Trophoblast cell (in vitro differentiated cells and primary cell): Measurements from ENCODE around the gene PNPLA5.

Source experiments
- DNase-seq, 2 donors: peaks; one replicate each; pipeline ENCODE4 v3.0.0-alpha.2; 2016
- H2AFZ ChIP-seq: 2 replicates; pipeline ENCODE4 v1.6.1; 2013; ENCODE audit warnings: low read length, moderate library complexity, mild to moderate bottlenecking; ENCODE audit not compliant: insufficient read depth, poor library complexity
- H2AK5ac ChIP-seq: 2 replicates; pipeline ENCODE4 v1.6.1; 2013; ENCODE audit warnings: mild to moderate bottlenecking, low read length
- H2BK120ac ChIP-seq: 2 replicates; pipeline ENCODE4 v1.6.1; 2013; ENCODE audit warnings: low read length, mild to moderate bottlenecking, moderate library complexity; ENCODE audit not compliant: insufficient read depth, poor library complexity
- H2BK12ac ChIP-seq: 2 replicates; pipeline ENCODE4 v1.6.1; 2013; ENCODE audit warnings: mild to moderate bottlenecking, low read length, moderate library complexity
- H2BK5ac ChIP-seq: 2 replicates; pipeline ENCODE4 v1.6.1; 2013; ENCODE audit warnings: low read length, low read depth, moderate library complexity, mild to moderate bottlenecking; ENCODE audit not compliant: poor library complexity
- H3K14ac ChIP-seq: 2 replicates; pipeline ENCODE4 v1.6.1; 2013; ENCODE audit warnings: mild to moderate bottlenecking, low read length
- H3K18ac ChIP-seq: 2 replicates; pipeline ENCODE4 v1.6.1; 2013; ENCODE audit warnings: mild to moderate bottlenecking, low read length
- H3K23ac ChIP-seq: 2 replicates; pipeline ENCODE4 v1.6.1; 2013; ENCODE audit warnings: low read length
- H3K27ac ChIP-seq: 2 replicates; pipeline ENCODE4 v1.5.1; 2013; ENCODE audit warnings: low read depth, mild to moderate bottlenecking, inconsistent platforms, low read length, moderate library complexity
- H3K27me3 ChIP-seq: 2 replicates; pipeline ENCODE4 v1.6.1; 2013; ENCODE audit warnings: inconsistent platforms, mild to moderate bottlenecking, low read length, moderate library complexity; ENCODE audit not compliant: insufficient read depth
- H3K36me3 ChIP-seq, 2 experiments: 1 replicate in 1 of 2; 2 replicates in 1 of 2; pipeline ENCODE4 v1.6.1; 2013; ENCODE audit warnings: low read length in 2 of 2, mild to moderate bottlenecking in 2 of 2, moderate library complexity in 1 of 2; ENCODE audit not compliant: insufficient read depth in 2 of 2, control insufficient read depth in 1 of 2
- H3K4ac ChIP-seq: 2 replicates; pipeline ENCODE4 v1.6.1; 2013; ENCODE audit warnings: low read depth, mild to moderate bottlenecking, low read length, moderate library complexity
- H3K4me1 ChIP-seq, 2 experiments: 1 replicate in 1 of 2; 2 replicates in 1 of 2; pipeline ENCODE4 v1.6.1; 2013; ENCODE audit warnings: low read length in 2 of 2, mild to moderate bottlenecking in 2 of 2, moderate library complexity in 1 of 2; ENCODE audit not compliant: insufficient read depth in 2 of 2, control insufficient read depth in 1 of 2
- H3K4me2 ChIP-seq: 2 replicates; pipeline ENCODE4 v1.6.1; 2013; ENCODE audit warnings: inconsistent platforms, mild to moderate bottlenecking, low read length, moderate library complexity
- H3K4me3 ChIP-seq: 2 replicates; pipeline ENCODE4 v1.5.1; 2013; ENCODE audit warnings: mild to moderate bottlenecking, low read depth, low read length, inconsistent platforms
- H3K79me1 ChIP-seq: one replicate; pipeline ENCODE4 v1.6.1; 2013; ENCODE audit warnings: low read length
- H3K79me2 ChIP-seq: 2 replicates; pipeline ENCODE4 v1.6.1; 2013; ENCODE audit warnings: low read length, mild to moderate bottlenecking; ENCODE audit not compliant: control insufficient read depth, insufficient read depth, poor library complexity
- H3K9ac ChIP-seq: 2 replicates; pipeline ENCODE4 v1.6.1; 2013; ENCODE audit warnings: mild to moderate bottlenecking, low read length
- H3K9me3 ChIP-seq: 2 replicates; pipeline ENCODE4 v1.6.1; 2013; ENCODE audit warnings: low read depth, mild to moderate bottlenecking, control low read depth, inconsistent platforms, low read length; ENCODE audit not compliant: insufficient read depth
- H4K12ac ChIP-seq: 2 replicates; pipeline ENCODE4 v1.6.1; 2013; ENCODE audit warnings: low read depth, mild to moderate bottlenecking, low read length, moderate library complexity
- H4K8ac ChIP-seq: 2 replicates; pipeline ENCODE4 v1.6.1; 2013; ENCODE audit warnings: low read depth, mild to moderate bottlenecking, low read length, moderate library complexity
- H4K91ac ChIP-seq: one replicate; pipeline ENCODE4 v1.6.1; 2013; ENCODE audit warnings: low read depth, mild to moderate bottlenecking, low read length, moderate library complexity
- WGBS: extraction: QIAGEN DNeasy Blood & Tissue Kit; methylation state at CpG from one replicate; pipeline ENCODE4 v1.1.7; 2013; ENCODE audit warnings: missing lambda C conversion rate; ENCODE audit not compliant: insufficient read length, insufficient coverage; ENCODE audit errors: extremely low coverage; 5-methylcytosine and 5-hydroxymethylcytosine counted together

Gene PNPLA5

DNA sequence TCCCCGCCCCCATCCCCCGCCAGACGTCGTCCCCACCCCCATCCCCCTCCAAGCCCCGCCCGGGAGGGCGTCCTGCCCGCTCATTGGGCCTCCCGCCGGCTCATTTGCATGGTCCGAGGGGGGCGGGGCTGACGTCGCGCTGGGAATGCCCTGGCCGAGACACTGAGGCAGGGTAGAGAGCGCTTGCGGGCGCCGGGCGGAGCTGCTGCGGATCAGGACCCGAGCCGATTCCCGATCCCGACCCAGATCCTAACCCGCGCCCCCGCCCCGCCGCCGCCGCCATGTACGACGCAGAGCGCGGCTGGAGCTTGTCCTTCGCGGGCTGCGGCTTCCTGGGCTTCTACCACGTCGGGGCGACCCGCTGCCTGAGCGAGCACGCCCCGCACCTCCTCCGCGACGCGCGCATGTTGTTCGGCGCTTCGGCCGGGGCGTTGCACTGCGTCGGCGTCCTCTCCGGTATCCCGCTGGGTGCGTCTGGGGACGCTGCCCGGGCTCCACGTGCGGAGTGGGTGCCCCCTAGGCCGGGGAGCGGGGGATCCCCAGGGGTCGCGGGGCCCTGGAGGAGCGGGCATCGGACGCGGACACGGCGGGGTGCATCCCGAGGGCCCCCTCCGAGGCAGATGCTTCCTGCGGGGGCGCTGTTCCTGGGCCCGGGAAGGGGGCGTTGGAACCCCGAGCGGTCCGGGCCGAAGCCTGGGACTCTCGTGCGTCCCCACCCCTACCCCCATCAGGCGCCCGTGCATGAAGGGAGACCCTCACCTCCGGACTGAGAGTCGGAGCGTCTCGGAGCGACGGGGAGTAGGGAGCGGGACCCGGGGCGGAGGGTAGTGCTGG is 32.0 kb upstream of the PNPLA5 start, which contains the start of gene PNPLA3:
TSS of gene PNPLA3 (plus strand) at position 175 of the 834 bp plus-strand sequence. CDS start at position 282, 107 bp downstream.
- peak within 1 kb of the TSS; percentile 83 for H4K8ac ChIP-seq
- peak within 1 kb of the TSS; percentile 56 for H2BK12ac ChIP-seq
- peak within 1 kb of the TSS; percentile 74 for H3K9ac ChIP-seq
- H3K79me2 ChIP-seq: peaks cover 7% of the 10 kb centered on the region
- H3K79me1 ChIP-seq: peaks cover 13% of the 10 kb centered on the region
- H2BK120ac ChIP-seq: peak within 1 kb of the TSS; percentile 81
- H3K27ac ChIP-seq: peak within 1 kb of the TSS; percentile 26
- peak within 1 kb of the TSS; percentile 91 for H3K4me2 ChIP-seq
- no peak within 1 kb of the TSS for H3K23ac ChIP-seq
- peak within 1 kb of the TSS; percentile 82 for H3K14ac ChIP-seq
- H3K18ac ChIP-seq: peak within 1 kb of the TSS; percentile 76
- peak within 1 kb of the TSS; percentile 62 for H2BK5ac ChIP-seq
- H2AK5ac ChIP-seq: no peak within 1 kb of the TSS
- peaks cover 16 to 33% of the 10 kb centered on the region in 2 experiments for H3K4me1 ChIP-seq
- peak within 1 kb of the TSS; percentile 87 for H2AFZ ChIP-seq
- no peaks in the 10 kb centered on the region for H3K9me3 ChIP-seq
- H4K91ac ChIP-seq: peak within 1 kb of the TSS; percentile 78
- H3K36me3 ChIP-seq: peaks cover 6 to 12% of the 10 kb centered on the region in 2 experiments
- DNase-seq: peak; percentile 67 to 79
- H3K27me3 ChIP-seq: peaks cover 4% of the 10 kb centered on the region
- WGBS: no CpG with 5 or more reads among the region's 100 CpGs
- H3K4ac ChIP-seq: peak within 1 kb of the TSS; percentile 13
- peak within 1 kb of the TSS; percentile 83 for H3K4me3 ChIP-seq
- peak within 1 kb of the TSS; percentile 55 for H4K12ac ChIP-seq

DNA sequence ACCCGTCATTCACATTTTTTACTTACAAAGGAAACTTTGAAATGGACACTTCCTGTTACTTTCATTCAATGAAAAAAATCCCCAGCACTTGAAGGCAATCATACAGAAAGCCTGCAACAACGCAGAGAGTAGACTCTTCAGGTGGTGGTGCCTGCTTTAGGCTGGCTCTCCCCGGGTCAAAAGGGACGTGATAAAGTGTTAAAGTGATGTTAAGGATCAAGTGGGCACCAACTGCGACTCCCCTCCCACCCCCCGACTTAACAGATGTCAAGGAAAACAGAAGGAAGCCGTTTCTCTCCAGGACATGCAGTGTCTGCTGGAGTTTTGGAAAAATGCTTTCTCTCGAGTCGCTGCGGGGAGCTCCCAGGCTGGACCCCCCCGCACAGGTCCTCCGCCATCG is 31.4 kb upstream of the PNPLA5 start:
- H3K36me3 ChIP-seq: peaks cover 4 to 5% of the 10 kb centered on the region in 2 experiments
- peaks cover 16 to 33% of the 10 kb centered on the region in 2 experiments for H3K4me1 ChIP-seq
- H4K91ac ChIP-seq: peak overlapping the region; percentile 69
- H3K4ac ChIP-seq: no peak overlapping the region
- H3K23ac ChIP-seq: no peak overlapping the region
- peak in 1 of 2 donors; percentile 35 for DNase-seq
- H3K27me3 ChIP-seq: peaks cover 4% of the 10 kb centered on the region
- H2AK5ac ChIP-seq: no peak overlapping the region
- H3K18ac ChIP-seq: peak overlapping the region; percentile 76
- no peak overlapping the region for H4K12ac ChIP-seq
- H3K79me2 ChIP-seq: peaks cover 7% of the 10 kb centered on the region
- no CpG with 5 or more reads among the region's 13 CpGs for WGBS
- peak overlapping the region; percentile 81 for H2BK120ac ChIP-seq
- peak overlapping the region; percentile 62 for H3K14ac ChIP-seq
- H3K79me1 ChIP-seq: peaks cover 13% of the 10 kb centered on the region
- H4K8ac ChIP-seq: peak overlapping the region; percentile 58
- H3K9ac ChIP-seq: no peak overlapping the region
- H3K9me3 ChIP-seq: no peaks in the 10 kb centered on the region
- peak overlapping the region; percentile 56 for H2BK12ac ChIP-seq
- H3K4me3 ChIP-seq: no peak overlapping the region
- H3K27ac ChIP-seq: no peak overlapping the region
- peak overlapping the region; percentile 87 for H2AFZ ChIP-seq
- peak overlapping the region; percentile 67 for H3K4me2 ChIP-seq
- no peak overlapping the region for H2BK5ac ChIP-seq

DNA sequence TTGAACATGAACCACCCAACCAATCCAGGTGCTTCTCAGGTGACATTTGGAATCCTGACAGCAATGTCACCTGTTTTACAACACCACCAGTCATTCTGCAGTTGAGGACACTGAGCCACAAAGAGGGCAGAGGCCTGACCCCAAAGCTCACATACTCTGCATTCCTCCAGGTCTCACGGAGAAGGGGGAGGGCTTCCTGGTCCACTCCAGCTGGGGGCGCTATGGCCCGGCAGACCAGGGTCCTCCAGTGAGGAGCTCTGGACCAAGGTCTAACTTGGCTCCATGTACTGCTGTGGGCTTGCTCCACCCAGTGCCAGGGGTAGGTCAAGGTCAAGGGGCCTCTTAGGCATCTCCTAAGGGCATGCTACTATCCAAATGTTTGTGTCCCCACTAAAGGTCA is 30.3 kb upstream of the PNPLA5 start:
- peaks cover 7% of the 10 kb centered on the region for H3K27me3 ChIP-seq
- H3K4me2 ChIP-seq: no peak overlapping the region
- peaks cover 13% of the 10 kb centered on the region for H3K79me1 ChIP-seq
- H3K4ac ChIP-seq: no peak overlapping the region
- H3K18ac ChIP-seq: no peak overlapping the region
- H3K4me1 ChIP-seq: peaks cover 16 to 33% of the 10 kb centered on the region in 2 experiments
- no peak overlapping the region for H2AFZ ChIP-seq
- no peak overlapping the region for H4K91ac ChIP-seq
- H3K23ac ChIP-seq: no peak overlapping the region
- no peak overlapping the region for H4K8ac ChIP-seq
- no peaks in the 10 kb centered on the region for H3K9me3 ChIP-seq
- no peak overlapping the region for H2BK12ac ChIP-seq
- H3K9ac ChIP-seq: no peak overlapping the region
- peaks cover 3 to 4% of the 10 kb centered on the region in 2 experiments for H3K36me3 ChIP-seq
- no peak overlapping the region for H3K4me3 ChIP-seq
- WGBS: no CpG with 5 or more reads among the region's 3 CpGs
- H2BK120ac ChIP-seq: no peak overlapping the region
- no peak overlapping the region for H3K27ac ChIP-seq
- peaks cover 7% of the 10 kb centered on the region for H3K79me2 ChIP-seq
- DNase-seq: no peak
- H2AK5ac ChIP-seq: no peak overlapping the region
- no peak overlapping the region for H4K12ac ChIP-seq
- no peak overlapping the region for H2BK5ac ChIP-seq
- H3K14ac ChIP-seq: no peak overlapping the region

DNA sequence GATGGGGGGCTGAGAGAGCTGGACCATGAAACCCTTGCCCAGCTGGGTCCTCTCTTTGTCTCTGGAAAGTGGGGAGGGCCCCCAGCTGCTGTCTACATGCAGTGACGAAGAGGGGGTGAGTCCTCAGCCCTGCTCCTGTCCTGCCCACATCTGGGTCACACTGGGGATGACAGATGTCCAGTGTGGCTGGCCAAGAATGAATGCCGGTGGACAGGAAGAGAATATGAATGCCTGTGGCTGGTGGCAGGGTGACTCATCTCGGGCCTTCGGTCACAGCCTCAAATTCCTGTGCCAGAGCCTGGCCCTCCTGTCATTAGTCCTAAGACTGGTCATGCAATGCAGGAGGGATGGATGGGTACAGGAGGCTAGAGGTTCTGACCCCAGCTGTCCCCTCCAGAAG is 29.6 kb upstream of the PNPLA5 start:
- Histone ChIP-seq H3K9me3 (no peaks in the 10 kb centered on the region), H3K4me1 (peaks cover 14 to 33% of the 10 kb centered on the region in 2 experiments), H2AK5ac (no peak overlapping the region), H4K8ac (no peak overlapping the region), H2AFZ (no peak overlapping the region), H3K14ac (no peak overlapping the region), H3K4me3 (no peak overlapping the region), H3K27ac (no peak overlapping the region), H3K36me3 (no peaks in the 10 kb centered on the region), H3K9ac (no peak overlapping the region), H3K79me2 (peaks cover 7% of the 10 kb centered on the region), H4K91ac (no peak overlapping the region), H2BK12ac (no peak overlapping the region), H3K23ac (no peak overlapping the region), H3K4me2 (no peak overlapping the region), H2BK5ac (no peak overlapping the region), H3K4ac (no peak overlapping the region), H3K79me1 (peaks cover 13% of the 10 kb centered on the region), H2BK120ac (no peak overlapping the region), H4K12ac (no peak overlapping the region), H3K27me3 (peaks cover 7% of the 10 kb centered on the region), H3K18ac (no peak overlapping the region)
- peak; percentile 79 to 81 for DNase-seq
- no CpG with 5 or more reads among the region's 4 CpGs for WGBS
